ENCODE measurements around the gene DUS1L.

The DUS1L gene

DNA sequence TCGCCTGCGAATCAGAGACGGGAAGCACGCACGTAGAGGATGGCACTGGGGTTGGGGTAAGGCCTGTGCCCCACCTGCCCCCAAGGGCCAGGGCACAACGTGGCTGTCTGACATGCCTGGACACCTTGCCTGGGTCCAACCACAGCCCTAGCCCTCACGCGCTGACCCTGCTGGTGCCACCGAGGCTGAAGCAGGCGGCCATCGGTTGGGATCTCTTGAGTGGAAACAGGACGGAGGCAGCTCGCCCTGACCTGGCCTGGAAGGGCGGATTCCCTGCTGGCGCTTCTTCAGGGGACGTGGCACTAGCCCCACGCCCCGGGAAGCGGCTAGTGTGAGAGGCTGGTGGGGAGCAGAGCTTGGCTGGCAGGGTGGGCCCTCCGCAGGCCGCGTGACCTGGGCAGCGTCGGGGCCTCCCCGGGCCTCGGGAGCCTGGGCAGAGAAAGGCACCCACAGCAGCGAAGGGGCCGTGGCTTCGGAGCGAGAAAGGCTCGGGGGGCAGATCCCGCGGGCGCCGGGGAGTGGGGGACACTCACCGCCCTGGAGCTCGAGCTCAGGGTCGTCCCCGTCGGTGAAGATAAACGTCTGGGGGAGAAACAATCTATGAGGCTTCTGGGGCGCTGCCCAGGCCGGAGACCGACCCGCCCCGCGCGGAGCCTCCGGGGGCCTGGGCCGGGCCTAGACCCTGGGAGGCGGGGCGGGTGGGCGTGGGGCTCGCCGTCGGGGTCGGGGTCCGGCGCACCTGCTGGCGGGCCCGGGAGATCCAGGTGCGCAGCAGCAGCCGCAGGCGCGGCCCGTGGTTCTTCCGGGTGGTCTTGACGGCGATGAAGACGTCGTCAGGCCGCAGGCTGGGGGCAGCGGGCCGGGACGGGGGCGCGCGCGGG is 14.6 kb downstream of the DUS1L start:
- Histone ChIP-seq H3K79me2 (ENCODE audit: low read length) (peaks cover 24% of the 10 kb centered on the region), H3K27me3 (replicated peaks; ENCODE audit: insufficient read depth, low read length) (no peaks in the 10 kb centered on the region), H2AFZ (ENCODE audit: low read length) (peak overlapping the region; percentile 51), H3K4me3 (ENCODE audit: low read length) (peak overlapping the region; percentile 64), H3K36me3 (replicated peaks; ENCODE audit: insufficient read depth, low read length) (no peaks in the 10 kb centered on the region; the same call in 1 of the 2 replicates), H3K27ac (ENCODE audit: low read length) (no peak overlapping the region), H3K9ac (ENCODE audit: low read length) (peak overlapping the region; percentile 37; the same call in 1 of the 2 replicates), H3K4me2 (ENCODE audit: low read depth, low read length) (peak overlapping the region; percentile 94), H3F3A (ENCODE audit: insufficient read depth, low read length) (no peaks in the 10 kb centered on the region), H3K9me3 (replicated peaks; ENCODE audit: insufficient read depth, low read length) (no peaks in the 10 kb centered on the region), H3K9me2 (replicated peaks; ENCODE audit: insufficient read depth, low read length) (no peaks in the 10 kb centered on the region), H3K4me1 (ENCODE audit: low read length) (peaks cover 7% of the 10 kb centered on the region; the same call in 1 of the 2 replicates), H4K20me1 (ENCODE audit: insufficient read depth, low read length) (no peaks in the 10 kb centered on the region)
- TF ChIP-seq EZH2phosphoT487 (IDR thresholded peaks at IDR 0.05; ENCODE audit: low read length) = no peak
- TF ChIP-seq, protein P1, sequence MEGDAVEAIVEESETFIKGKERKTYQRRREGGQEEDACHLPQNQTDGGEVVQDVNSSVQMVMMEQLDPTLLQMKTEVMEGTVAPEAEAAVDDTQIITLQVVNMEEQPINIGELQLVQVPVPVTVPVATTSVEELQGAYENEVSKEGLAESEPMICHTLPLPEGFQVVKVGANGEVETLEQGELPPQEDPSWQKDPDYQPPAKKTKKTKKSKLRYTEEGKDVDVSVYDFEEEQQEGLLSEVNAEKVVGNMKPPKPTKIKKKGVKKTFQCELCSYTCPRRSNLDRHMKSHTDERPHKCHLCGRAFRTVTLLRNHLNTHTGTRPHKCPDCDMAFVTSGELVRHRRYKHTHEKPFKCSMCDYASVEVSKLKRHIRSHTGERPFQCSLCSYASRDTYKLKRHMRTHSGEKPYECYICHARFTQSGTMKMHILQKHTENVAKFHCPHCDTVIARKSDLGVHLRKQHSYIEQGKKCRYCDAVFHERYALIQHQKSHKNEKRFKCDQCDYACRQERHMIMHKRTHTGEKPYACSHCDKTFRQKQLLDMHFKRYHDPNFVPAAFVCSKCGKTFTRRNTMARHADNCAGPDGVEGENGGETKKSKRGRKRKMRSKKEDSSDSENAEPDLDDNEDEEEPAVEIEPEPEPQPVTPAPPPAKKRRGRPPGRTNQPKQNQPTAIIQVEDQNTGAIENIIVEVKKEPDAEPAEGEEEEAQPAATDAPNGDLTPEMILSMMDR (IDR thresholded peaks at IDR 0.05; ENCODE audit: low read length) = no peak
- no peak for TF ChIP-seq EZH2 (optimal IDR thresholded peaks at IDR 0.05; ENCODE audit: low read depth, low read length)
- no peak for DNase-seq

DNA sequence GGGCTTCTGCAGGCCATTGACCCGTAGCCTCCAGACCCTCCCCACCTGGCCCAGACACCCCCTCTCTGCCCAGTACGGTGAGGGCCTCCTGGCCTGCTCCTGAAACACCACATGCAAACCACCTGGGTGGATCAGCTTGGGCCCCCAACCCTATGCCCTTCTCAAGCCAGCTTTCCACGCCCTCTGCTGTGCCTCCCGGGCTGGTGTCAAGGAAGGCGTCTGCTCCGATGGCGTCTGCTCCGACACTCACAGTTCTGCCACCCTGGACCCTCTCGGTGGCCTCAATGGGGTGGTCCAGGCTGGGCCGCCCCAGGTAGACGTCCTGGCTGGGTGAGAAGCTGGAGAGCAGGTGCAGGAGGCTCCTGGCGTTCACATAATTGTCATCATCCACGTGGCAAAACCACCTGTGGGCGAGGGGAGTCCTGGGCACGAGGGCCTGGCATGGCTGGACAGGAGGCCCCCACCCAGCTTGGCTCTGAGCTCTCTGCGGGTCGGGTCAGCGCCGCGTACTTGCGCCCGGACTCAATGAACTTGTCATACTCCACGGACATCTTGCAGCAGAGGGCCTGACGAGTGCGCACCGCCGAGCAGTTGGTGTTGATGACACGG is 15.3 kb downstream of the DUS1L start:
- Histone ChIP-seq H3K9ac (ENCODE audit: low read length) (no peak overlapping the region), H3K9me2 (replicated peaks; ENCODE audit: insufficient read depth, low read length) (no peaks in the 10 kb centered on the region), H3K36me3 (replicated peaks; ENCODE audit: insufficient read depth, low read length) (no peaks in the 10 kb centered on the region; the same call in 1 of the 2 replicates), H3K4me3 (ENCODE audit: low read length) (no peak overlapping the region; the same call in 1 of the 2 replicates), H3K4me2 (ENCODE audit: low read depth, low read length) (peak overlapping the region; percentile 94), H3F3A (ENCODE audit: insufficient read depth, low read length) (no peaks in the 10 kb centered on the region), H3K79me2 (ENCODE audit: low read length) (peaks cover 24% of the 10 kb centered on the region), H4K20me1 (ENCODE audit: insufficient read depth, low read length) (no peaks in the 10 kb centered on the region), H2AFZ (ENCODE audit: low read length) (no peak overlapping the region), H3K27me3 (replicated peaks; ENCODE audit: insufficient read depth, low read length) (no peaks in the 10 kb centered on the region), H3K4me1 (ENCODE audit: low read length) (peaks cover 7% of the 10 kb centered on the region; the same call in 1 of the 2 replicates), H3K9me3 (replicated peaks; ENCODE audit: insufficient read depth, low read length) (no peaks in the 10 kb centered on the region), H3K27ac (ENCODE audit: low read length) (no peak overlapping the region)
- TF ChIP-seq EZH2phosphoT487 (IDR thresholded peaks at IDR 0.05; ENCODE audit: low read length) (no peak), EZH2 (optimal IDR thresholded peaks at IDR 0.05; ENCODE audit: low read depth, low read length) (no peak)
- TF ChIP-seq, protein P1 (IDR thresholded peaks at IDR 0.05; ENCODE audit: low read length) = no peak
- no peak for DNase-seq

DNA sequence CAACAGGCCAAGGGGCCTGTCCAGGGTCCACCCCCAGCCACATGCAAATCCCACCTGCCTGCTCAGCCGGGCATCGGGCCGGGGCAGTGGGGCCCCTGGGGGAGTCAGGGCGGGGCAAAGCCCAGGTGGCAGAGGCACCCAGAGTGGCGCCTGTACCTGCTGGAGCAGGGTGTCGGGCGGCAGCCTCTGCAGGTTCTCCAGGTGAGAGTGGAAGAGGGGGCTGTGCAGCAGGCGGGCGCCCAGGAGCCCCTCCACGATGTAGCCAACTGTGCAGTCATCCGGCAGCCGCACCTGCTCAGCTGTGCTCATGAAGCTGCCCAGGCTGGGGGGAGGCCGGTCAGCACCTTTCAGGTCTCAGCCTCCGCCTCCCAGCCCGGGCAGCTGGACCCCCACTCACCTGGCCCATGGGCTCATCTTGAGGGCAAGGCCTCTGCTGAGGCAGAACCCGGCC is 16.1 kb downstream of the DUS1L start:
- TF ChIP-seq EZH2phosphoT487 (IDR thresholded peaks at IDR 0.05; ENCODE audit: low read length) = no peak
- TF ChIP-seq, protein P1 (IDR thresholded peaks at IDR 0.05; ENCODE audit: low read length) = no peak
- no peak for TF ChIP-seq EZH2 (optimal IDR thresholded peaks at IDR 0.05; ENCODE audit: low read depth, low read length)
- DNase-seq = no peak
- Histone ChIP-seq H3K4me3 (ENCODE audit: low read length) (no peak overlapping the region), H3K79me2 (ENCODE audit: low read length) (peaks cover 24% of the 10 kb centered on the region), H3K9me3 (replicated peaks; ENCODE audit: insufficient read depth, low read length) (no peaks in the 10 kb centered on the region), H3K36me3 (replicated peaks; ENCODE audit: insufficient read depth, low read length) (no peaks in the 10 kb centered on the region; the same call in 1 of the 2 replicates), H3K27me3 (replicated peaks; ENCODE audit: insufficient read depth, low read length) (no peaks in the 10 kb centered on the region), H3K9ac (ENCODE audit: low read length) (no peak overlapping the region), H3K27ac (ENCODE audit: low read length) (no peak overlapping the region), H3K4me1 (ENCODE audit: low read length) (peaks cover 7% of the 10 kb centered on the region; the same call in 1 of the 2 replicates), H2AFZ (ENCODE audit: low read length) (no peak overlapping the region), H3K4me2 (ENCODE audit: low read depth, low read length) (no peak overlapping the region), H3K9me2 (replicated peaks; ENCODE audit: insufficient read depth, low read length) (no peaks in the 10 kb centered on the region), H3F3A (ENCODE audit: insufficient read depth, low read length) (no peaks in the 10 kb centered on the region), H4K20me1 (ENCODE audit: insufficient read depth, low read length) (no peaks in the 10 kb centered on the region)
